DND-41 (cell line): ENCODE data around the gene XKR7.

Experiments
- CTCF ChIP-seq: IDR thresholded peaks from 2 replicates; pipeline ENCODE4 v1.5.1; 2012; ENCODE audit warnings: borderline replicate concordance, low read length, moderate library complexity, mild to moderate bottlenecking; ENCODE audit not compliant: poor library complexity, severe bottlenecking; ENCODE audit errors: extremely low read depth
- EZH2 ChIP-seq: IDR thresholded peaks from 3 replicates; pipeline ENCODE4 v1.6.1; 2012; ENCODE audit warnings: borderline replicate concordance, low read depth, mild to moderate bottlenecking, moderate library complexity, low read length, inconsistent platforms; ENCODE audit not compliant: severe bottlenecking

GRCh38 chr20:31974296-31974695 lies 6.3 kb downstream of the XKR7 start:
- TF ChIP-seq CTCF, result no peak
- TF ChIP-seq EZH2, result no peak
